Measurements from ENCODE around the gene PHF23.

- TF ChIP-seq CTCF (IDR thresholded peaks at IDR 0.05; ENCODE audit: borderline replicate concordance, extremely low read depth, low read length, poor library complexity, severe bottlenecking) (no peak), EZH2 (IDR thresholded peaks at IDR 0.05; ENCODE audit: borderline replicate concordance, low read depth, low read length, severe bottlenecking) (no peak)
Measured at GRCh38 chr17:7221278-7222092, 17.8 kb downstream of the PHF23 start.

Measured in DND-41 (cell line).